Spleen (tissue), 11 donors: Measurements from ENCODE around the gene OTX2. TPM values are rescaled to one million over a fixed set of nuclear protein-coding genes. Genes with fewer than 3 reads are reported as not detected.

ENCODE experiments used
- DNase-seq: peaks from one replicate; pipeline ENCODE4 v3.0.0-alpha.2; 2020
- H3K27ac ChIP-seq, 8 donors: fragments of 200-600 bp; sonication (generic) in 7 of 8; 1 replicate in 4 of 8; 2 replicates in 4 of 8; pipeline versions ENCODE4 v1.5.0 to v1.8.0; 2016 to 2021; ENCODE audit warnings: inconsistent platforms in 4 of 8, mild to moderate bottlenecking in 4 of 8, moderate library complexity in 1 of 8
- H3K27me3 ChIP-seq, 7 donors: fragments of 200-600 bp; sonication (generic) in 6 of 7; replicated peaks in 1 of 7; 1 replicate in 4 of 7; 2 replicates in 3 of 7; pipeline versions ENCODE4 v1.5.0 to v1.8.0; 2016 to 2021; ENCODE audit warnings: inconsistent platforms in 3 of 7, mild to moderate bottlenecking in 1 of 7
- H3K36me3 ChIP-seq, 6 donors: fragments of 200-600 bp; sonication (generic) in 5 of 6; 1 replicate in 4 of 6; 2 replicates in 2 of 6; pipeline versions ENCODE4 v1.5.0 to v1.8.0; 2016 to 2021; ENCODE audit warnings: inconsistent platforms in 2 of 6
- H3K4me1 ChIP-seq, 6 donors: fragments of 200-600 bp; sonication (generic) in 5 of 6; 1 replicate in 3 of 6; 2 replicates in 3 of 6; pipeline versions ENCODE4 v1.5.0 to v1.8.0; 2016 to 2021; ENCODE audit warnings: inconsistent platforms in 3 of 6
- H3K4me3 ChIP-seq, 8 donors: fragments of 200-600 bp; sonication (generic) in 7 of 8; 1 replicate in 4 of 8; 2 replicates in 4 of 8; pipeline versions ENCODE4 v1.5.0 to v1.8.0; 2016 to 2021; ENCODE audit warnings: inconsistent platforms in 4 of 8, mild to moderate bottlenecking in 4 of 8, moderate library complexity in 2 of 8
- H3K9me3 ChIP-seq, 8 donors: fragments of 200-600 bp; sonication (generic) in 7 of 8; 1 replicate in 4 of 8; 2 replicates in 4 of 8; pipeline versions ENCODE4 v1.5.0 to v1.8.0; 2016 to 2021; ENCODE audit warnings: inconsistent platforms in 4 of 8
- POLR2A ChIP-seq, 3 donors: fragments of 450-650 bp; IDR thresholded peaks; one replicate each; pipeline ENCODE4 v1.5.1; 2017; ENCODE audit warnings: antibody characterized with exemption in 3 of 3, mild to moderate bottlenecking in 1 of 3
- POLR2AphosphoS5 ChIP-seq, 3 donors: sonication (generic); formaldehyde crosslinking; IDR thresholded peaks; one replicate each; pipeline ENCODE4 v1.5.1; 2017; ENCODE audit warnings: antibody characterized with exemption in 3 of 3
- WGBS, 5 donors: extraction: QIAGEN DNeasy Blood & Tissue Kit in 3 of 5; methylation state at CpG; one replicate each; pipeline versions ENCODE4 v1.1.5 to v1.1.7; 2013 to 2018; 5-methylcytosine and 5-hydroxymethylcytosine counted together
- intact Hi-C: fragments of 100-400 bp; cut with DNase I; formaldehyde crosslinking; loops from one replicate; pipeline ENCODE4 v1.15.0; 2023; ENCODE audit warnings: low total_unique reads
- polyA plus RNA-seq, 3 donors: library from polyadenylated mRNA; stranded (reverse); fragments of 200-250 nt; gene quantifications; one replicate each; pipeline ENCODE4 v1.2.1, GENCODE V29; 2013
- total RNA-seq, 7 donors: library from RNA; depleted of rRNA in 3 of 7; stranded (reverse); fragments of >200 nt in 3 of 7; fragmentation: NEBNext Ultra II Directional in 4 of 7; extraction: Animal tissue kit (Norgen Biotek cat#: 25700) in 4 of 7; gene quantifications; one replicate each; pipeline versions ENCODE4 v1.1.0 to v1.2.1, GENCODE V29; 2016 to 2021
- TF ChIP-seq, protein P1 (sequence below), 11 experiments: fragments of 200-600 bp in 7 of 11; fragments of 450-650 bp in 4 of 11; sonication (generic) in 4 of 11; IDR thresholded peaks in 8 of 11; conservative IDR thresholded peaks in 3 of 11; 1 replicate in 7 of 11; 2 replicates in 4 of 11; pipeline versions ENCODE4 v1.4.0 to v1.8.0; 2016 to 2021; ENCODE audit warnings: antibody characterized with exemption in 11 of 11, inconsistent platforms in 4 of 11, mild to moderate bottlenecking in 1 of 11
- donor health status: healthy with polysubstance abuse.
- donor health status: DM: no; HTN: no; CAD: no; lungs with moderate emphysema.
- donor health status: DM: no; HTN: no; CAD: no.
- donor health status: Bipolar disorder and iron deficiency.
- donor health status: healthy.
- donor health status: DM: no; HTN: no; CAD: no.
- donor health status: DM: yes; HTN: yes; CAD: no.

Gene OTX2
- total and polyA plus RNA-seq, 10 donors = not detected

DNA sequence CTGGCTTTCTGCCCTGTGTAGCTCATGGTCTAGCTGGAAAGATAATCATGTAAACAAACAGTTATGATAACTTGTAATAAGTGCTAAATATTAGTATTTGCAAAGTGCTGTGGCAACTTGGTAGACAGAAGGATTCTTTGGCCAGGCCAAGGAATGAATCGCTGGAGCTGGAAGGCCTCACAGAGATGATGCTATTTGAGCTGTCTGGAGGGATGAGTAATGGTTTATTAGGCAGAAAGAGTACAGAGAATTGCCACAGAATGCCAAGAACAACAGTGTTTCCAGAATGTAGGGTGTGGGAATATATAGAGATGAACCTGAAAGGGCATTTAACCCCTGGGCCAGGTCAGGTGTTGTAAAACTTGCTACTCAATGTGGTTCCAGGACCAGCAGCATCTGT is 27.6 kb downstream of the OTX2 start:
- intact Hi-C loops = no loop called here
- TF ChIP-seq POLR2A (IDR thresholded peaks at IDR 0.05) = no peak
- TF ChIP-seq, protein P1, sequence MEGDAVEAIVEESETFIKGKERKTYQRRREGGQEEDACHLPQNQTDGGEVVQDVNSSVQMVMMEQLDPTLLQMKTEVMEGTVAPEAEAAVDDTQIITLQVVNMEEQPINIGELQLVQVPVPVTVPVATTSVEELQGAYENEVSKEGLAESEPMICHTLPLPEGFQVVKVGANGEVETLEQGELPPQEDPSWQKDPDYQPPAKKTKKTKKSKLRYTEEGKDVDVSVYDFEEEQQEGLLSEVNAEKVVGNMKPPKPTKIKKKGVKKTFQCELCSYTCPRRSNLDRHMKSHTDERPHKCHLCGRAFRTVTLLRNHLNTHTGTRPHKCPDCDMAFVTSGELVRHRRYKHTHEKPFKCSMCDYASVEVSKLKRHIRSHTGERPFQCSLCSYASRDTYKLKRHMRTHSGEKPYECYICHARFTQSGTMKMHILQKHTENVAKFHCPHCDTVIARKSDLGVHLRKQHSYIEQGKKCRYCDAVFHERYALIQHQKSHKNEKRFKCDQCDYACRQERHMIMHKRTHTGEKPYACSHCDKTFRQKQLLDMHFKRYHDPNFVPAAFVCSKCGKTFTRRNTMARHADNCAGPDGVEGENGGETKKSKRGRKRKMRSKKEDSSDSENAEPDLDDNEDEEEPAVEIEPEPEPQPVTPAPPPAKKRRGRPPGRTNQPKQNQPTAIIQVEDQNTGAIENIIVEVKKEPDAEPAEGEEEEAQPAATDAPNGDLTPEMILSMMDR (IDR thresholded peaks at IDR 0.05 in 8 of 11, conservative IDR thresholded peaks at IDR 0.05 in 3 of 11) = no peak
- TF ChIP-seq POLR2AphosphoS5 (IDR thresholded peaks at IDR 0.05) = no peak
- Histone ChIP-seq H3K27me3 (peaks cover 0 to 33% (median 0%) of the 10 kb centered on the region in 7 donors), H3K4me3 (no peak overlapping the region), H3K36me3 (no peaks in the 10 kb centered on the region), H3K9me3 (no peaks in the 10 kb centered on the region), H3K27ac (no peak overlapping the region), H3K4me1 (no peaks in the 10 kb centered on the region)
- WGBS, 5 donors = 85 to 90% (median 89%) methylated on average over 1 of the region's 1 CpG
- DNase-seq = no peak

GRCh38 chr14:56774503-56774902 is 35.8 kb downstream of the OTX2 start:
- Histone ChIP-seq H3K27ac (no peak overlapping the region), H3K4me3 (no peak overlapping the region), H3K36me3 (no peaks in the 10 kb centered on the region), H3K27me3 (peaks cover 0 to 19% (median 0%) of the 10 kb centered on the region in 7 donors), H3K4me1 (no peaks in the 10 kb centered on the region), H3K9me3 (no peaks in the 10 kb centered on the region)
- WGBS, 5 donors = 42 to 53% (median 47%) methylated on average over 6 of the region's 6 CpGs
- DNase-seq = no peak
- intact Hi-C loops = no loop called here
- TF ChIP-seq, protein P1 (IDR thresholded peaks at IDR 0.05 in 8 of 11, conservative IDR thresholded peaks at IDR 0.05 in 3 of 11) = no peak
- no peak for TF ChIP-seq POLR2AphosphoS5 (IDR thresholded peaks at IDR 0.05)
- no peak for TF ChIP-seq POLR2A (IDR thresholded peaks at IDR 0.05)

GRCh38 chr14:56770512-56770911 is 39.8 kb downstream of the OTX2 start:
- H3K36me3 ChIP-seq = no peaks in the 10 kb centered on the region
- H3K27me3 ChIP-seq = peaks cover 0 to 11% (median 0%) of the 10 kb centered on the region in 7 donors
- no peak overlapping the region for H3K4me3 ChIP-seq
- no peak for DNase-seq
- H3K4me1 ChIP-seq = no peaks in the 10 kb centered on the region
- H3K9me3 ChIP-seq = no peaks in the 10 kb centered on the region
- intact Hi-C loops = no loop called here
- no peak for TF ChIP-seq POLR2AphosphoS5 (IDR thresholded peaks at IDR 0.05)
- TF ChIP-seq, protein P1 (IDR thresholded peaks at IDR 0.05 in 8 of 11, conservative IDR thresholded peaks at IDR 0.05 in 3 of 11) = no peak
- TF ChIP-seq POLR2A (IDR thresholded peaks at IDR 0.05) = no peak
- H3K27ac ChIP-seq = no peak overlapping the region

- Histone ChIP-seq H3K36me3 (no peaks in the 10 kb centered on the region), H3K4me3 (no peak overlapping the region), H3K27me3 (peaks cover 0 to 13% (median 0%) of the 10 kb centered on the region in 7 donors), H3K9me3 (no peaks in the 10 kb centered on the region), H3K4me1 (no peaks in the 10 kb centered on the region), H3K27ac (no peak overlapping the region)
- WGBS, 5 donors = 37 to 47% (median 45%) methylated on average over 6 of the region's 6 CpGs
- DNase-seq = no peak
- intact Hi-C loops = no loop called here
- TF ChIP-seq, protein P1 (IDR thresholded peaks at IDR 0.05 in 8 of 11, conservative IDR thresholded peaks at IDR 0.05 in 3 of 11) = no peak
- TF ChIP-seq POLR2AphosphoS5 (IDR thresholded peaks at IDR 0.05) = no peak
- no peak for TF ChIP-seq POLR2A (IDR thresholded peaks at IDR 0.05)
These were observed 49.9 kb downstream of the OTX2 start for GRCh38 chr14:56760164-56760914.
